HG03432 (cell line): ENCODE results near the gene COX14.
"Not testable (repeated sequence)": the region's sequence is repeated elsewhere in the genome, so short reads cannot be mapped to it uniquely, and the experiment has no call there.

Experiments
- ATAC-seq: cut with Tn5 transposase; IDR thresholded peaks from one replicate; pipeline ENCODE4 v1.9.1; 2021; ENCODE audit warnings: mild to moderate bottlenecking, moderate library complexity; ENCODE audit not compliant: unreplicated experiment

The COX14 gene

DNA sequence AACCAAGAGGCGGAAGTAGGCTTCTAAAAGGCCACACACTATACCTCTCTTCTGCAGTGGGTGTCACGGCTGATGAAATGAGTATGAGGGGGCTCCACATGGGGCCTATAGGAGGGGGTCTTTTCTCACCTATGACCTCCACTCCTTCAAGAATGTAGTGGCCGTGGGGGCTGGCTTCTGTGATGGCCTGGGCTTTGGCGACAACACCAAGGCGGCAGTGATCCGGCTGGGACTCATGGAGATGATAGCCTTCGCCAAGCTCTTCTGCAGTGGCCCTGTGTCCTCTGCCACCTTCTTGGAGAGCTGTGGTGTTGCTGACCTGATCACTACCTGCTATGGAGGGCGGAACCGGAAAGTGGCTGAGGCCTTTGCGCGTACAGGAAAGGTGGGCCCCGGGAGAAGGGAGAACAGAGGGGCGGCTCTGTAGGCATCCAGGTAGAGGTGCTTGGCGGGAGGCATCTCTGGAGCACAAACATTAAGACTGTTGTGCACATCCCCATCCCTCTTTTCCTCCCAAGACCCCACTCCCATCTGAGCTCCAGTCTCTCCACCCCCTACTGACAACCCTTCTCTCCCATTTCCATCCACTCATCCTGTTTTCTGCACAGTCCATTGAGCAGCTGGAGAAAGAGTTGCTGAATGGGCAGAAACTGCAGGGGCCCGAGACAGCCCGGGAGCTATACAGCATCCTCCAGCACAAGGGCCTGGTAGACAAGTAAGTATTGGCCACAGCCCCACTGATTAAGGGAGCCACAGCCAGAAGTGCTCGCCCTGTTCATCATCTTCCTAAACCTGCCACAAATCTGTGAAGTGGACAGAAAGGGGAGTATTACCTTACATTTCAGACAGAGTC, 4.4 kb upstream of the COX14 start:
- ATAC-seq = no peak

DNA sequence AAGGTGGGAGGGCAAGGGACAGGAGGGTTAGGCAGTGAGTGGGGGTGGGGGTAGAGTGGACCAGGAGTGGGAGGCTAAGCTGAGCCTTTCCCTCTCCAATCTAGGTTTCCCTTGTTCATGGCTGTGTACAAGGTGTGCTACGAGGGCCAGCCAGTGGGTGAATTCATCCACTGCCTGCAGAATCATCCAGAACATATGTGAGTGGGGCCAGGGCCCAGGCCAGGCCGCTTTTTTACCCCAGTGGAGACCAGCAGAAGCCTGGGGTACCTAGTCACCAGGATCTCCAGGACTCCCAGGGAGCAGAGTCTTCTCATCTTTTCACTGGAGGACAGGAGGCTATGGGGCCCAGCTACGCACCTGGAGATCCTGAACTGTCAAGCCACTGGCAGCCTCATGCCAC, 2.7 kb upstream of the COX14 start:
- ATAC-seq = no peak

DNA sequence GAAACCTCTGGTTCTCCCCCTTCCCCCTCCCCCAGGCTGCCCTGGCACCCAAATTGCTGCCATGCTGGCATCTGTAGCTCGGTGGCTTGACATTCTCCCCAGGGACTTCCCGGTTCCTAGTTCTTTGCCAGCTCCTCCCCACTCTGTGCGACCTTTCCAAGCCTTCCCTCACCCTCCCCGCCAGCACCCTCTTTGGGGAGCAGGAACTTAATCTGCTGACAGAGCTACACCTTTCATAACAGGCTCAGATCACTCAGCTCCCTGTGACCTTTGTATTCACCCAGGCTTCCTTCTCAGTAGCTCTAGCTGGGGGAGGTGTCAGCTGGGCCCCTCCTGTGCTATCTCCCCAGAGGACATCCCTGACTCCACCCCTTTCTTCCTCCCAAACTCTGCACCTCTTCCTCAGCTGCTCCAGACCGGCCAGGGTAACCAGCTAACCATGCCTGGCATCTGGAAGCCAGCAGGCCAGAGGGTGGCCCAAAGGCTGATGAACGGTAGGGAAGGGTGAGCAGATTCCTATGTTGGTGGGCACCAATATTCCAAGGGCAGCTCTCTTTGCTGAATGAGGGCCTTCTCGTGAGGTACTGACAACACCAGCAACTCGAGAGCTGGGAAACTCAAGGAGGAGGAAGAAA, 1.8 kb upstream of the COX14 start:
- no peak for ATAC-seq

DNA sequence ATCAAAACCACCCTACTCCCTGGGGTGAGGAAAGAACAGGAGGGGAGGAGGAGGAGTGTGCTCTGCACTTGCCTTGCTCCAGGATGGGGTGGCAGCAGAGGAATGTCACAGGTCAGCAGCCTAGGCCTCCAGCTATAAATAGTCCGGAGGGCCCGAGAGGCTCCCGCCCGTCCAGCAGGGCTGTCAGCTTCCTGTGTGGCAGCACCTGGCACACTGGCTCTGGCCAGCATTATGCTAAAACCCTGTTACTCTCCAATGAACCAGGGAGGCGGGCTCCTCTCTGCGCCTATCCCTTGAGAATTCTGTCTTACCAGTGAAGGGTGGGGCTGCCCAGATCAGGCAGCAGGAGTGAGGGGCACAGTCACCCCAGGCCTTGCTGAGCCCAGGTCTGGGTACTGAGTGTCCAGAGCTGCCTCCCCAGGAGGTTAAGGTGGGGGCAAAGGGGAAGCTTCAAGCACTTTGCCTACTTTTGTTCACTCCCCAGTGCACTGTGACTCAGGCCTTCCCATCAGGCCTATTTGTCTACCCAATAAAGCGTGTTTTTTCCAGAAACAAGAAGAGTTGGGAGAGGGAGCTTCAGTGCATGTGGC, 1.2 kb upstream of the COX14 start:
- ATAC-seq = no peak

DNA sequence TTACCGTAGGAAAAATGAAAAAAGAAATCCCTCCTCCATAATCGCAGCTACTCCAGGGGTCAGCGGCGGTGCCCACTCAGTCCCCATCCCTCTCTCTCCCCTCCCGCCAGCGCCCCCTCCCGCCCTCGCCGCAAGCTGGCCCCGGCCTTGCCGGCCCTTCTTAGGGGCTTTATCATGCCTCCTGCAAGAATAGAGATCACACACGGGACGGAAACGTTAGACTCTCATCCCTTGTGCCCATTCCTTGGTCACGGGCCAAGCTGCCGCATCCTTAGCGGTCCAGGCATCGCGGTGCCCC, 692 bp upstream of the COX14 start:
- ATAC-seq = peak; percentile 3

DNA sequence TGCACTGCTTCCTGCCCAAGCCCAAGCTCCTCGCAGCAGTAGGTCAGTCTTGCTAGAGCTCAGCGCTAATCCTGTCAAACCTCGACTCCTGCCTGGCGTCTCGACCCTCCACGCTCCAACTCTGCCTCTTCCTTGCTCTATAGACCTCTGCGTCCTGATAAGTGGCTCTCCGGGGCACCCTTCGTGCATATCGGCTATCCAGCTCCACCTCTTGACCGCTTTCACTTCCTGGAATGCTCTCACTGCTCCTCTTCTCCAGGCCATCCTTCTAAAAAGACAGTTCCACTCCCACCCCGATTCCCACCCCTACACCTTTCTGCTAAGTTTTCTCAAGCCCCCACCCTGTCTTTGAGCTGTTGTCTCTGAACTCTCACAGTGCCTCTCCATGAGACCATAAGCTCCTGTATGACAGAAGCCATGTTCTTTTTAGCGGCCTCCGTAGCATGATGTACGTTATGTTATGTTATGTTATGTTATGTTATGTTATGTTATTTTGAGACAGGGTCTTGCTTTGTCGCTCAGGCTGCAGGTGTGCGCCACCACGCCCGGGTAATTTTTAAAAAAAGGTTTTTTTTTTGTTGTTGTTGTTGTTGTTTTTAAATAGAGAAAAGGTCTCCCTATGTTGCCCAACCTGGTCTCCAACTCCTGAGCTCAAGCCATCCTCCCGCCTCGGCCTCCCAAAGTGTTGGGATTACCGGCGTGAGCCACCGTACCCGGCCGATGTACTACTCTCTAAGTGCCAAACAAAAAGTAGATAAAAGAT, 601 bp downstream of the COX14 start:
- ATAC-seq = peak; percentile 0

DNA sequence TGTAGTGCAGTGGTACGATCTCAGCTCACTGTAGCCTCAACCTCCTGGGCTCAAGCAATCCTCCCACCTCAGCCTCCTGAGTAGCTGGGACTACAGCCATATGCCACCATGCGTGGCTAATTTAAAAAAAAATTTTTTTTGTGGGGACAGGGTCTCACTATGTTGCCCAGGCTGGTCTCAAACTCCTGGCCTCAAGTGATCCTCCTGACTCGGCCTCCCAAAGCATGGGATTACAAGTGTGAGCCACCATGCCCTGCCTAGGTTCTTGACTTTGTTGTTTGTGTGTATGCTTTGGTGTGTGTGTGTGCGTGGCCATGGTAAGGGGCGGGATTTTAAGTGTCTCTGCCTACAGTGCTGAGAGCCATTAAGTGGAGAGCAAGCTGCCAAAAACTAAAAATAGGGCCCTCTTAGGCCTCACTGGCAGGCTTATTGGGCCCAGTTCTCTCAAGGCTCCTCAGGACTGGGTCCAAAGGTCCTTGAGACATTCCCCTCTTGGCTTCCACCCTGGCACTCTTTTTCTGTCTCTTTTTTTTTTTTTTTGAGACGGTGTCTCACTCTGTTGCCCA, 5.1 kb downstream of the COX14 start:
- no peak for ATAC-seq

DNA sequence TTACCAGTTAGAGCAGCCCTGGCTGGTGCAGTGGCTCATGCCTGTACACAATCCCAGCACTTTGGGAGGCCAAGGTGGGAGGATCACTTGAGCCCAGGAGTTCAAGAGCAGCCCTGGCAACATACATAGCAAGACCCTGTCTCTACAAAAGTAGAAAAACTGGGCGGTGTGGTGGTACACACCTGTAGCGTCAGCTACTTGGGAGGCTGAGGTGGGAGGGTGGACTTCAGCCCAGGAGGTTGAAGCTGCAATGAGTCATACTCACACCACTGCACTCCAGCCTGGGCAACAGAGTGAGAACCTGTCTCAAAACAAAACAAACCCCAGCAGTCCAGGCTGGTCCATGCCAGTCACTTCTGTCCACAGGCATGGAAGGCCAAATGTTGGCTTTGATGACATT, 7.4 kb downstream of the COX14 start:
- no peak for ATAC-seq

DNA sequence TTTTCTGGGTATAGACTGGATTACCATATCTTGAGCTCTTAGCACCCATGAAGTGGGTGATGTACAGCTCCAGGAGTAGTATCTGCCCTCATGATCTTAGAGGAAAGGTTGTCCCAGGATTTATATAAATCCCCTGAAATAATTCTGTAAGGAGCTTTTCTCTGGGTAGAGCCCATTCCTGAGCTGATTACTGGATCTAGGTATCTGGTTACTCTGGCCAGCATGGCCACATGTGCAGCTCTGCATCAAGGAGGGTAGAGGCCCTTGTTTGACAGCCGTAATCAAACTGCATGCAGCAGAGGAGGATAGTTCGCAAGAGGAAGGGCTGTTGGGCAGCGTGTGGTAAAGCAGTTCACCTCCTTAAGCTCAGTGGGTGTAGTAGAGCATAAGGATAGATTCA, 8.5 kb downstream of the COX14 start:
- ATAC-seq = no peak

DNA sequence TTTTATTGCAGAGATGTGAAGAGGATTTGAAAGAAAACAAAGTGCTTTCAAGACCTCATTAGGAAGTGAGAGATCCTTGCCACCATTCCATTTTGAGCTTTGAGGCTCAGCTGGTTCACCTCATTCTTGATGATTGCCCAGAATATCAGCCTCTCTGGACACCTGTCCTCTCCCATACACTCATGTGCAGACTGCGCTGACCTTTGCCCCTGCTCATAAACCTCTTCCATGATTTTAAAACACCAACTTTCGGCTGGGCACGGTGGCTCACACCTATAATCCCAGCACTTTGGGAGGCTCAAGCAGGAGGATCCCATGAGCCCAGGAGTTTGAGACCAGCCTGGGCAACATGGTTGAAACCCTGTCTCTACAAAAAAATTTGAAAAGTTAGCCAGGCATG, 8.9 kb downstream of the COX14 start:
- no peak for ATAC-seq

DNA sequence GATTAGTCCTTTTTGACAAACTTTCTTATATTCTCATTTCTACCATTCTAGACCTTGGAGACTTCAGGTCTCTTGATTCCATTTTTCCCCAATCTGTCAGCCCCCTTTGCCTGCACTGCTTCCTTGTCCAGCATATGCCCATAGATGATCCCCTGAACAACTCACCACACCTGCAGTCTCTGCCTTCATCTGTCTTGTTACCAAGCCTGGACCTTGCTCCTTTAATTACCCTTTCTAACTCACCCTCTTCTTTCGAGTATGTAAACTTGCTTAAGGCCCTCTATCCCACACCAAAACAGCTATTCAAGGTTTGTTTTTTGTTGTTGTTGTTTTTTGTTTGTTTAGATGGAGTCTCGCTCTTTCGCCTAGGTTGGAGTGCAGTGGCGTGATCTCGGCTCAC, 9.6 kb downstream of the COX14 start:
- no peak for ATAC-seq

DNA sequence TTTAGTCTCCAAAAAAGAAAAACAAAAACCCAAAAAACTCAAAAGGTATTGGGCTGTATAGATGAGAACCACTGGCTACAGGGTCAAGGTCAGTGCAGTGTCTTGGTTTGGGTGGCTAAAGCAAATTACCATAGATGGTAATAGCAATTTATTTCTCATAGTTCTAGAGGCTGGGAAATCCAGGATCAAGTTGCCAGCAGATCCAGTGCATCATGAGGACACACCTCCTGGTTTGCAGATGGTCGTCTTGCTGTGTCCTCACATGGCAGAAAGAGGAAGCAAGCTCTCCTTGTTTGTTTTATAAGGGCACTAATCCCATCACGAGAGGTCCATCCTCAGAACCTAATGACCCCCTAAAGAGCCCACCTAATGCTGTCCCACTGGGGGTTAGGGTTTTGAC, 11.2 kb downstream of the COX14 start:
- ATAC-seq = no peak

DNA sequence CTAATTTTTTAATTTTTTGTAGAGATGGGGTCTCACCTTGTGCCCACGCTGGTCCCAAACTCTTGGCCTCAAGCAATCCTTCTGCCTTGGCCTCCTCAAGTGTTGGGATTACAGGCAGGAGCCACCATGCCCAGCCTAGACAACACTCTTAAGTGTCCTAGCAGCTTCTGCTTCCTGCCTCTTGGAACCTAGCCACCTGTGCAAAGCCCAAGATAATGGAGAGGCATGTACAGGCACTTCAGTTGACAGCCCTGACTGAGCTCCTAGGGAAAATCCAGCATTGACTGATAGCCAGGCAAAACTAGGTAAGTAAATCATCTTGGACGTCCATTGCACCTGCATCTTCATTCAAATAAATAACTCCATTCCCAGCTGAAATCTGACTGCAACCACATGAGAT, 15.5 kb downstream of the COX14 start:
- no peak for ATAC-seq

DNA sequence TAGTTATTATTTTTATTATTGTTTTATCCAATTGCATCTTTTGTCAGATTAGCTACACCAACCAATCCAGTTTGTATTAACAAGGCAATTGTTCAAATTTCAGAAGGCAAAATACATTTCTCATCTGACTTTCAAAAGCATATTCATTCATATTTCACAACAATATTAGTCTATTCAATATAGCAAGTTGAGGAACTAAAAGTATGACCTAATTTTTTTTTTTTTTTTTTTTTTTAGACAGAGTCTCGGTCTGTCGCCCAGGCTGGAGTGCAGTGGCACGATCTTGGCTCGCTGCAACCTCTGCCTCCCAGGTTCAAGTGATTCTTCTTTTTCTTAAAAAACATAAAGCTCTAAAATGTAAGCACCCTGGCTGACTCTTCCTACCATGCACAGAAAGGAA, 17.3 kb downstream of the COX14 start:
- ATAC-seq = no peak

DNA sequence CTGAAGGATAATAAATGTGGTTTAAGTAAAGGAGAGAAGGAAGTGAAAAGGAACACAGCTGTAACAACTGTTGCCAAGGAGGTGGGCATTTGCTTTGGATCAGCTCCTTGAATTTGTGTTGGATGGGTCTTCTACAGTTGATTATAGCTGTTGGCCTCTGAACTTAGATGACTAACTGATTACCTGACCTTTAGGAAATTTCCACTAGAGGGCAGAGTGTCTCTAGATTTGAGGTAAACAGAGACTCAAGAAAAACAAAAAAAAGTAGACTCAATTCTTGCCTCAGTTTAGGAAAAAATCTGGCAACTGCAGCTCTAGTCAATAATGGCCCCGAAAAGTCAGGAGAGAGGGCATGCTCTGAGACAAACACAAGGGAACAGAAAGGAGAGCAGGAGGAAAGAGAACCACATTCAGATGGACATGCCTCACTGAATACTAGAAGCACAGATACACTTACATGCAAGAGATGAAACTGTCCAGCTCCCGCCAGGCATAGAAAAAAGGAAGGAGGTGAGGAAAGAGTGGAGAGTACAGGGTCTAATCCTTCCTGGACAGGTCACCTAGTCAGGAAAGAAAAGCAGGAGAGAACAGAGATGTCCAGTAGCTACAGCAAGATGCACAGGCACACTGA, 20.6 kb downstream of the COX14 start:
- ATAC-seq = no peak

DNA sequence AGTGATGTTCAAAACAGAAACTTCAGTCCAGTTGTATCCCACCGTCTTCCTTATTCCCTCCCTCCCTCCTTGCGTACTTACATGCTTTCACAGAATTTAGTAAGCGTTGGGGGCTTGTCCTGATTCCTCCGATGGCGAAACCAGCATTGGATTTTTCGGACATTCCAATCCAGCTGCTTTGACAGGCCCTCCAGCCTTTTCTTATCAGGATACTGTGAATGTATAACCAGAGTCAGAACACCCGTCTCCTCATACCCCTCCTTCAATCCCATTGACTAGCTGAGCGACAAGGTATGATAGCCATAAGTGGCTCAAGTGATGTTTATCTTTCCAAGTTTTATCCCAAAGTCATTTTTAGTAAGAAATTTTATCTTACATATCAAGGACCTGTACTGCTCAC, 31.0 kb downstream of the COX14 start:
- no peak for ATAC-seq

DNA sequence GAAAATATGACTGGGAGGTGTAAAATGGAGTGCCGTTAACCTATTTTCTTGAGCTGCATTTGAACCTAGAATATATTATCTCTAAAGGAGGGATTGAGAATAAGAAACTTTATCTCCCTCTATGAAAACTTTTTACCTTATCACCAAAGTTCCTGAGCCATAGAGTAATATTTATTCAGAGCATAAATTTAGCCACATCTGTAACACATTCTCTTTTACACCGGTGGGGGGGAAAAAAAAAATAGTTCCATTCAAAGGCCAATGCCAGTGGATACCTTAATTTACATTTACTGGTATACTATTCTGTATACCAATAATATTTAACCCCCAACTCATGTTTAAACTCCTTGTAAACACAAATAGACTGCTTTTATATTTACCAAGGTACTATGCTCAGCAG, 33.4 kb downstream of the COX14 start:
- ATAC-seq = no peak

DNA sequence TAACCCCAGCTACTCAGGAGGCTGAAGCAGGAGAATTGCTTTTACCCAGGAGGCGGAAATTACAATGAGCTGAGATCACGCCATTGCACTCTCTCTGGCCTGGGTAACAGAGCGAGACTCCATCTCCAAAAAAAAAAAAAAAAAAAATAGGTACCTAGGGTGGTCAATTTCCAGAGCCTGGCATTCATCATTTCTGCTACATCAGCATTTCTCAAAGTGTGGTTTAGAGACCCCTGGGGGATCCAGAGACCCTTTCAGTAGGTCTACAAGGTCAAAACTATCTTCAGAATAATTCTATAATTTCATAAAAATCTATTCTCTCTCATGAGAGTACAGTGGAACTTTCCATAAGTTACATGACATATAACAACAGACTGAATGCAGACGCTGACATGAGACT, 35.2 kb downstream of the COX14 start:
- no peak for ATAC-seq

DNA sequence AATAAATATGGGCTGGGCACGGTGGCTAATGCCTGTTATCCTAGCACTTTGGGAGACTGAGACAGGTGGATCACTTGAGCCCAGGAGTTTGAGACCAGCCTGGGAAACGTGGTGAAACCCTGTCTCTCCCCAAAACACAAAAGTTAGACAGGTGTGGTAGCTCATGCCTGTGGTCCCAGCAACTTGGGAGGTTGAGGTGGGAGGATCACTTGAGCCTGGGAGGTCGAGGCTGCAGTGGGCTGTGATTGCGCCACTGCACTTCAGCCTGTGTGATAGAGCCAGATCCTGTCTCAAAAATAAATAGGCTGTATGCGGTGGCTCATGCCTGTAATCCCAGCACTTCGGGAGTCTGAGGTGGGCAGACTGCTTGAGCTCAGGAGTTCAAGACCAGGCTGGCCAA, 36.0 kb downstream of the COX14 start:
- ATAC-seq = not testable (repeated sequence)

DNA sequence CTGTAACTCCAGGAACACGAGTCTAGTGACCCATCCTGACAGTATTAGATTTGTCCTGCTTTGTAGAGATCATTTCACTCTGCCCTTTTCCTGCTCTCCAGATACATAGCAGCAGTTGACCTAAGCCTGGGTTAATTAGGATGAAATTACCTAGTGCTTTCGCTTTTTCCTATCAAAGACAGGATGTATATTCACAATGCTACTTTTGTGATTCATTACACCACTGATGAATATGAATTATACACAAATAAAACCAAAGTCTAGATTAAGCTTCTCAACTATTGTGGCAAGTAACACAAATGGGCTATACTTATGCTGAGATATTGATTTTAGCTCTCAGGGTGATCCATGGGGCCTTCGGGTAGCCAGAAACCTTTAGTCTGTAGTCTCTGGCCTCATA, 37.3 kb downstream of the COX14 start:
- no peak for ATAC-seq
